HG02970 (cell line): ENCODE measurements around the gene HOXD4.

Experiments
- ATAC-seq: cut with Tn5 transposase; IDR thresholded peaks from one replicate; pipeline ENCODE4 v1.9.1; 2021; ENCODE audit warnings: mild to moderate bottlenecking, moderate library complexity, moderate number of reproducible peaks; ENCODE audit not compliant: unreplicated experiment, low FRiP score

Gene HOXD4

GRCh38 chr2:176138526-176138922, 12.8 kb upstream of the HOXD4 start:
- no peak for ATAC-seq

DNA sequence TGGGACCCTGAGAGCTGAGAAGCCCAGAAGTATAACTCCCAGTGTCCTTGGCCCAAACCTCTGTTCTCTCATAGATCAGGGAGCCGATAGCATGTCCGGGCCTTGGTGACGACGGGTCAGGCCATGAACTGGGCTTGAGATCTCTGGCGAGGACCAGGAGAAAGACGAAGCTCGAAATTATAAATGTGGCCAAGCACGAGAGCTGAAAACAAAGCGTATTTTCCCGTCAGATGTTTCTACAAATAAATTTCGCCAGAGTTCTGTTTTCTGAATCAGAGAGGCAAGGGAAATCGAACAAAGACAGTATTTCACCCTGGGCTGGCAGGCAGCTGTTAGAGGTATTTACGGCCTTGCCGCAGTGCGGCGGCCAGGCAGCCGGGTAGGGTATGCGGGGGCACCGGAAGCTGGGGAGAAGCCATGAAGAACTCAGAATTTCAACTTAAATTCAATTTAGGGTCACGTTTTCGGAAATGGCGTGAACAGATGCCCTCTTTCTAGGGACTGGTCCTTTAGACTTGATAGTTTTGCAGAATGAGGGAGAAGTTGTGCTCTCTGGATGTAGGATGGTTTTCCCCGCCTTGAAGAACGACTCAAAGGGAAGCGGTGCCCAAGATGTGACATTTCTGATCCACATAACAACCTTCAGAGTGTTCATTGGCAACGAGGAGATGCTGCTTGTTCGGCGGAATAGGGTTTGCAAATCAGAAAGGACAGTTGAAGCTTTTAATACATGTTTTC, 12.3 kb upstream of the HOXD4 start:
- no peak for ATAC-seq

DNA sequence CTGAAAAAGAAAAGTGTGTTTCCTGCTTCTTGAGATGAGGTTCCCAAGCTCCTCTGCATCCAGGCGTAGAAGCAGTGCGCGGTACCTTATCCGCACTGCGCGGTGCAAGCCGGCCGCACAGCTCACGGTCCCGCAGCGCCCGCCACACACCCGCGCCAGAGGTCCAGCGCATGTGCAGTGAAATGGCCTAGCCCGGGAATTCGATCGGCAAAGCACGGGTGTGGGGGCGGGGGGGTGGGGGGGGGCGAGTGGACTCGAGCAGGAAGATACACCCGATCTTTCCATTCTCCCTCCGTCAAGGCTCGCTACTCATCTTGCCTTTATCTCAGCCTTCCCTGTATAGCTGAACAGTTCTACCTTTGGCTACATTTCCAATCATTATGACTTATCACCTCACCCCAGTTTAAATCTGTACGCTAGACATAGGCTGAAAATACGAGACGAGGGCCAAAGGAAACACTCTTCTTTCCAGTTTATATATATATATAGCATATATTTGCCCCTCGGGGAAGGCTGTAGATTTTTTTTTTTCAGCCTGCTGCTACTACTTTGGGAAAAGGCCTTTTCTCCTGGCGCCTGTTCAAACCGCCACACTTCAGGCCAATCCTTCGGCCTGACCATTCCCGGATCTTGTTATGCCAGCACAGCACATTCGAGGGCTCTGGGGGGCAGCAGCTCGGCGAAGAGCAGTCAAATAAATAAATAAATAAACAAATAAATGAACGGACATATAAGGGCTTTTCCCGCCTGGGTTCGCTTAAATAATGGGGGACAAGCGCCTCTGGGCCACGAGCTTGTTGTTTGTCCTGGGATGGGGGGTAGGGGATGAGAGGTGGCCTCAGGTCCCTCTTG, 11.5 kb upstream of the HOXD4 start:
- no peak for ATAC-seq

GRCh38 chr2:176140513-176141317, 10.6 kb upstream of the HOXD4 start:
- peak; percentile 93 for ATAC-seq

GRCh38 chr2:176142281-176142680, 9.1 kb upstream of the HOXD4 start:
- no peak for ATAC-seq

- no peak for ATAC-seq
Measured at GRCh38 chr2:176145085-176145969, 6.0 kb upstream of the HOXD4 start.

GRCh38 chr2:176146101-176146500, 5.2 kb upstream of the HOXD4 start:
- no peak for ATAC-seq

GRCh38 chr2:176146645-176147044, 4.7 kb upstream of the HOXD4 start:
- ATAC-seq, result no peak

GRCh38 chr2:176147210-176147799, 4.0 kb upstream of the HOXD4 start:
- no peak for ATAC-seq

- ATAC-seq, result no peak
Measured at GRCh38 chr2:176147800-176148496, 3.4 kb upstream of the HOXD4 start.

DNA sequence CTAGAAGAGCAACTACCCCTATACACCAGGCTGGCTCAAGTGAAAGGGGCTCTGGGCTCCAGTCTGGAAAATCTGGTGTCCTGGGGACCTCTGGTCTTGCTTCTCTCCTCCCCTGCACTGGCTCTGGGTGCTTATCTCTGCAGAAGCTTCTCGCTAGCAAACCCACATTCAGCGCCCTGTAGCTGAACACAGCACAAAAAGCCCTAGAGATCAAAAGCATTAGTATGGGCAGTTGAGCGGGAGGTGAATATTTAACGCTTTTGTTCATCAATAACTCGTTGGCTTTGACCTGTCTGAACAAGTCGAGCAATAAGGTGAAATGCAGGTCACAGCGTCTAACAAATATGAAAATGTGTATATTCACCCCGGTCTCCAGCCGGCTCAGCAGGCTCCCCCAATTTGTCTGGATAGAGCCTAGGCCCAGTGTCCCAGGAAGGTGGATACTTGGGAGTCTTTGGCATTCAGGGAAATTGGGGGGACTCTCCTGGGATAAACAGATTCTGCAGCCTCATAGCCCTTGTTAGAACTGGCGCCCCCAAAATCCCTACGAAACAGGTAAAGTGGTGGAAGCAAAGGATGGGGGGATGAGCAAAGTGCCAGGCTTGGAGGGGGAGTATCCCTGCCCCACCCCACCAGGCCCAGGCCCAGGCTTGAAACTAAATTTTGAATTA, 2.5 kb upstream of the HOXD4 start:
- ATAC-seq, result no peak

DNA sequence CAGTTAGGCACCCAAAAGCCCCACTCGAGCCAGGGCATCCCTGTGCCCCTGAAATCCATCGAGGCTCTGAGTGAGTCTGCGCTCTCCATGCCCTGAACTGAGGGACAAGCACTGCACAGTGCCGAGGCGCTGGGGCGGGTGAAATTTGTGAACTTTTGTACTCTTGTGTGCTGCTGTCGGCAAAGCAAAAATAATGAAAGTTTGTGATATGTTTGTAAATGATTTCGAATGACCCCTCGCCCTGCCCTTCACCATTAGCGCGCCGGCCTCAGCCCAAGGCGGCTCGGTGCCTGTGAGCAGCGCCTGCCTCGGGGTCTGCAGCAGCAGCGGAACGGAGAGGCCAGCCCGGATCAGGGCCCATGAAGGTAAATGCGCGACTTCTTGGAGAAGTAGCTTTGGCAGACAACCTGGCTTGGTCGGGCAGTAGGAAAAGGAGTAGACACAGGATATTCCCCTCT, 1.8 kb upstream of the HOXD4 start:
- no peak for ATAC-seq

- no peak for ATAC-seq
Measured at GRCh38 chr2:176149939-176150583, 1.3 kb upstream of the HOXD4 start.

- ATAC-seq, result no peak
Measured at GRCh38 chr2:176150584-176151441, 537 bp upstream of the HOXD4 start.

GRCh38 chr2:176152350-176153181, 1.2 kb downstream of the HOXD4 start:
- ATAC-seq, result no peak

GRCh38 chr2:176154576-176155252, 3.4 kb downstream of the HOXD4 start:
- no peak for ATAC-seq
